ENCODE data around the gene POLR1A. TPM values are rescaled to one million over a fixed set of nuclear protein-coding genes. Genes with fewer than 3 reads are reported as not detected.

Gene POLR1A
- total RNA-seq, 1 experiment from 2014 or later, result 31.0 TPM

DNA sequence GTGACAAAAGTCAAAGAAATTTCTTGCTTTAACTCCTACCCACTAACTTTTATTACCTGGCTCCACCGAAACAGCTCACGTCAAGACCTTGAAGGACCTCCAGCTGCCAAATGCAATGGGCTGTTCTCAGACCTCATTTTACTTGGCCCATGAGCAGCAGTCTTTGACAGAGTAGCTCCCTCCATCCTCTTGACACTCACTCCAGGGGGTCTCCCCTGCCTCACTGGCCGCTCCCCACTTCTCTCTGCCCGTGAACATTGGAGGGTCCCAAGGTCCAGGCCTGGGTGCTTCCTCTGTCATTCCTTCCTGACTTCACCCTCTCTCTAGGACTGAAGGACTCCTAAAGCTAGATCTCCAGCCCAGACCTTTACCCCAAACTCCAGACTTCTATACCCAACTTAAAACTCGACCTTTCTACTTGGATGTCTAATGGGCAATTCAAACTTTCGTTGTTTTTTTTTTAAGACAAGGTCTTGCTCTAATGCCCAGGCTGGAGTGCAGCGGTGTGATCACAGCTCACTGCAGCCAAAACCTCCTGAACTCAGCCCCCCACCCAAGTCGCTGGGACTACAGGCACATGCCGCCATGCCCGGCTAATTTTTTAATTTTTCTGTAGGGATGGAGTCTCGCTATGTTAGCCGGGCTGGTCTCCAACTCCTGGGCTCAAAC lies 124.0 kb downstream of the POLR1A start:
- DNase-seq (ENCODE audit: low read depth), result no peak

DNA sequence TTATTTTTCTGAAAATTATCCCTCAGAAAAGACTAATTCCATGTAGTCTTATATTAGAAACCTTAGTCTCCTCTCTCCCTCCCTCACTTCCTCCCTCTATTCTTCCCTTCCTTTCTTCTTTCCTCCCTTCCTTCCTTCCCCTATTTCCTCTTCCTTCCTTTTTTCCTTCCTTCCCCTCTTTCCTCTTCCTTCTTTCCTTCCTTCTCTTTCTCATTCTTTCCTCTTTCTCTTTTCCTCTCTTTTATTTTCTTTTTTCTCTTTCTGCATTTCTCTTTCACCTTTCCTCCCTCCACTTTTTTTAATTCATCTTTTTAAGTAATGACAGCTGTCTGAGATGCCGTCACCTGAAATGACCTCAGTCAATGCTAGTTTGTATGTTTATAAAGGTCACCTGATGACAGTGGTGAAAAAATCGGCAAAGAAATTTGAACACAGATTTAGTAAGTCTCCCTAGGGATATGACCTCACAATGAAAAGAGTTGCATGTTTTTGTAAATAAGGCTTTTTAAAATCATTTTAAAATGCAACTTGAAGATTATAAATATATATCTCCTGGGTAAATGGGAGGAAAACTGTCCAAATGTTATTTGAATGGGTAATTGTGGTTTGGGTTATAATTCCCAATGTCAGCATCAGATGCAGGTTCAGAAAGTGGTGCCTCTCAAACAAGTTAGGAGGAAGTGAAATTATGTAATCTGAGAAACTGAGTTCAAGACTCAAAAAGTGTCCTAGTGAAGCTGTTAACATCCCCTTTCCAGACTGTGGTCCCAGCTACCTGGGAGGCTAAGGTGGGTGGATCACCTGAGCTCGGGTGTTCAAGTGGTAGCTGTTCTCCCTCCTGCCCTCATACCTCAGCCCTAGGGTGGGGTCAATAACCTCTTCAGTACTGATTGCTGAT lies 126.6 kb downstream of the POLR1A start:
- DNase-seq (ENCODE audit: low read depth), result no peak

DNA sequence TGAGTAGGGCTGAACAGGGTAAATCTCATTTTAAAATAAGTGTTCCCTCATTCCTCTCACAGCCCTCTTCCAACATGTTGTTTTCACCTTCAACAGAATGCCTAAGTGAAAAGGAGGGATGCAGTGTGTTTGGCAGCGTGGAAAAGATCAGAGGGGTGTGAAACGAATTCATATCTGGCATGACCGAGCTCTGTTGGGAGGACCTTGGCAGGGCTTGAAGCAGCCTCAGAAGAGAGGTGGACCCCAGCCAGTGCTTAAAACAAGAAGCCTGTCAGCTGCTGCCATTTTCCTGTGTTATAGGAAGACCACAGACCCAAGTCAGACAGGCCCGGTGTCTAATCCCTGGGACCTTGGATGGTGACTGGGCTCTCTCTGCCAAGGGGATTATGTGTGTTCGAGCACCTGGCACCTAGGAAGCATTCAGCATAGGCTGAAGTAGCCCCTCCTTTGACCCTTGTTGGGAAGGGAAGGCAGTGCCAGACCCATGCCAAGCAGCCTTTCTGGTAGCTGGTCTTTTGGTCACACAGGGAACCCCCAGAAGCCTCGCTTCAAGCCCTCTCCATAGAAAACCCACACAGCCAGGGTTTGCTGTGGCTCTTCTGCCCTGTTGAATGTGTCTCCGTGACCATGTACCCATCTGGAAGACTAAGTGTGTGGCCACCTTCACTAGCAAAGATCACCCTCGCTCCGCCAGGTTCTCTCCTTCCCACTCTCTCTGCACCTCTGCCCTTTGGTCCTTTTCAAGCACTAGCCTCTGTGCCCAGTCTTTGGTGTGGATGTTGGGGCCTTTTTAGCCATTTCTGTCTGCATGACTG lies 129.4 kb downstream of the POLR1A start:
- no peak for DNase-seq (ENCODE audit: low read depth)

DNA sequence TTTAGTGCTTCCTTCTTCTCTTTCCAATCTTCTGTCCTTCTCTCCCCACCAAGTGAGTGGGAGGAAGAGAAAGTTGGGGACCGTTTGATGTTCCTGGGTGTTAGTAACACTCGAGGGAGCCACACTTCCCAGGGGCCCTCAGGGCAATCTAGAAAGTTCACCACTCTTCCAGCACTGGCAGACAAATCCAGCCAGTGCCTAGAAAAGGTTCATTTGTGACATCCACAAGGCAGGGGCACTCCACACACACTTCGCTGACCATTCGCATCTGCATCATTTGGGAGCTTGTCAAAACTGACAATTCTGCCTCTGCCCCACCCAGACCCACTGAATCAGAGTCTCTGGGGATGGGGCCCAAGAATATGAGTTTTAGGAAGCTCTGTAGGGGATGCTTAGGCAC lies 130.1 kb downstream of the POLR1A start:
- no peak for DNase-seq (ENCODE audit: low read depth)

DNA sequence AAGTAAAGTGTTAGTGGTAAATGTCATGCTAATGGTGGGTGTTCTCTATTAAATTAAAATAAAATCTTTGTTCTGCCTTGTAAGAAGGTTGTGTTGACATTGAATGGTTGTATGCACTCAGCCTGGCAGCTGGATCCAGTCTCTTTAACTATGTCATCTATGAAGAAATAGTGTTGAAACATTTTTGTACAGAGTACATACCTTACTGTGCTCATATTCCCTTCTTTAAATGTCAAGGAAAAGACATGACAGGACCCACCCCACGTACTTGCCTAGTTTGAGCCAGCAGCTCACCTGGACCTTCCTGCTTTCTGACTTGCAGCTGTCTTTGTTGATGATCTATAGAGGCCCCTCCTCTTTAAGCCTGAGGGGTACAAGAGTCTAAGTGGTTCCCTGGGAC lies 131.3 kb downstream of the POLR1A start:
- no peak for DNase-seq (ENCODE audit: low read depth)

DNA sequence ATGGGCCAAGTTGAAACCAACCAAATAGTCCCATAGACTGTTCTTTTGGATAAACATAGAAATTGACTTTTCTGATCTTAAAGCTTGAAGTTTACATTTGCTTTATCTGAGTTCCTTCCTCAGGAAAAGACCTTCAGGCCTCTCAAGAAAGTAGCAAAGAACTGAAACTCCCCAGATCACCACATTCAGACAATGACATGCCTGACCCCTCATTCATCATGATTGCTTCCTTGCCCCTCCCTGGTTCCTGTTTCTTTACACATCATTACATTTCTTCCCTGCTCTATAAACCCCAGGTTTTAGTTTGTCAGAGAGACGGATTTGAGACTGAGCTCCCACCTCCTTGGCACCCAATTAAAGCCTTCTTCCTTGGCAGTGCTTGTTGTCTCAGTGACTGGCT lies 133.3 kb downstream of the POLR1A start:
- no peak for DNase-seq (ENCODE audit: low read depth)

DNA sequence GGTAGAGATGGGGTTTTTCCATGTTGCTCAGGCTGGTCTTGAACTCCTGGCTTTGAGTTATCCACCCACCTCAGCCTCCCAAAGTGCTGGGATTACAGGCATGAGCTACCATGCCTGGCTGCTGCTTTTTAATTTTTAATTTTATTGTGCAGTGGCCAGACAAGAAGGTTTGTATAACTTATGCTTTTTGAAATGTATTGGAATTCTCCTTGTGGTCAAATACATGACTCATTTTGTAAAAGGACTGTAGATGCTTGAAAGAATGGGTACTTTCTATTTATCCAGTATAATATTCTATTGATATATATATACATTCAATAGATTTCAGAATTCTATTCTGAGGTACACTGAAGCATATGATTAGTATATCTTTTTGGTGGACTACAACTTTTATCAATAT lies 134.3 kb downstream of the POLR1A start:
- DNase-seq (ENCODE audit: low read depth), result no peak

Other genes with a start within 250 kb of the POLR1A start
- 24.5 and 31.9 TPM in 2 replicates for gene ST3GAL5, start 216.9 kb downstream of the POLR1A start, total RNA-seq (2014; rRNA removed; shearing (Covaris generic))
- 65.7 and 67.6 TPM in 2 replicates for gene PTCD3, start 349 bp upstream of the POLR1A start, total RNA-seq (2014; rRNA removed; shearing (Covaris generic))
- 50.0 and 58.1 TPM in 2 replicates for gene IMMT, start 89.6 kb upstream of the POLR1A start, total RNA-seq (2014; rRNA removed; shearing (Covaris generic))
- 89.4 and 111 TPM in 2 replicates for gene MRPL35, start 93.6 kb upstream of the POLR1A start, total RNA-seq (2014; rRNA removed; shearing (Covaris generic))
- gene REEP1, start 231.7 kb upstream of the POLR1A start, total RNA-seq (2014; rRNA removed; shearing (Covaris generic)), result 4.1 TPM in 2 replicates

All from Daoy (cell line).